22Rv1 (cell line): Measurements from ENCODE around the gene REXO1.

Source experiments
- ZFX ChIP-seq: fragments of 450-650 bp; IDR thresholded peaks from 2 replicates; pipeline ENCODE4 v1.6.1; 2017; ENCODE audit warnings: antibody characterized with exemption, borderline replicate concordance
- TF ChIP-seq, protein P1 (sequence below): fragments of 450-650 bp; IDR thresholded peaks from 2 replicates; pipeline ENCODE4 v1.5.1; 2017; ENCODE audit warnings: mild to moderate bottlenecking

DNA sequence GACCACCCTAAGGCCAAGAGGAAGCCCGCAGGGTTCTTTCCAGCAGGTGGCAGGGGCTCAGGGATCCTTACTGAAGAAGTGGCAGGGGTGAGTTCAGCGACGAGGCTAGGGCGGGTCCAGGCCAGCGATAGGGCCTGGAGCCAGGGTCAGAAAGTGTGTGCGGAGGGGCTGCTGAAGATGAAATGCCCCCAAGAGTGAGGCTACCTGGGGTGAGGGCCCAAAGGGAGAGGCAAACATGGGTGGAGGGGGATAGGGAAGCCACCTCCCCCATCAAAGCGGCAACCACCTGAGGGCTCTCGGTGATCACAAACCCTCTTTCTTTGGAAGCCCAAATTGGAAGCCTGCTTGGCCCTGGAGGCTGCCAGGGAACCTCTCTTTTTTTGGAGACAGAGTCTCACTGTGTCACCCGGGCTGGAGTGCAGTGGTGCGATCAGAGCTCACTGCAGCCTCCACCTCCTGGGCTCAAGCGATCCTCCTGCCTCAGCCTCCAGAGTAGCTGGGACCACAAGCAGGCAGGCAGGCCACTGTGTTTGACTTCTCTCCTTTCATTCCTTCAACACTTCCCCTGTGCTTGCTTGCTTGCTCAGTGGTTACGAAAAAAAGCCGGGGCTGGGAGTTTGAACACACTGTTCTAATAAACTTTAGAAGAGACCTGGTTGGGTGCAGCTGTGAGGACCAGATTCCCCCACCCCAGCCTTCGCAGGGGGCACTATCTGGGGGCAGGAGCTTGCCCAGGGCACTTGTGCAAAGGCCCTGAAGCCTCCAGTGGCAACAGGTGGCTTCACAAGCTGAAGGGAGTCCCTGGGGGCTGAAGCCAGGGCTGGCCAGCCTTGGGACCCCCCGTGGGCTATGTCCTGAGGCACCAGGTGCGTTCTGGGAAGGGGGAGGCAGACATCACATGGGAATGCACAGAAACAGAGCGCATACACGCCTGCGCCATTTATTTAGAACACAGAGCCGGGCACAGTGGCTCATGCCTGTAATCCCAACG is 34.8 kb downstream of the REXO1 start:
- TF ChIP-seq, protein P1, sequence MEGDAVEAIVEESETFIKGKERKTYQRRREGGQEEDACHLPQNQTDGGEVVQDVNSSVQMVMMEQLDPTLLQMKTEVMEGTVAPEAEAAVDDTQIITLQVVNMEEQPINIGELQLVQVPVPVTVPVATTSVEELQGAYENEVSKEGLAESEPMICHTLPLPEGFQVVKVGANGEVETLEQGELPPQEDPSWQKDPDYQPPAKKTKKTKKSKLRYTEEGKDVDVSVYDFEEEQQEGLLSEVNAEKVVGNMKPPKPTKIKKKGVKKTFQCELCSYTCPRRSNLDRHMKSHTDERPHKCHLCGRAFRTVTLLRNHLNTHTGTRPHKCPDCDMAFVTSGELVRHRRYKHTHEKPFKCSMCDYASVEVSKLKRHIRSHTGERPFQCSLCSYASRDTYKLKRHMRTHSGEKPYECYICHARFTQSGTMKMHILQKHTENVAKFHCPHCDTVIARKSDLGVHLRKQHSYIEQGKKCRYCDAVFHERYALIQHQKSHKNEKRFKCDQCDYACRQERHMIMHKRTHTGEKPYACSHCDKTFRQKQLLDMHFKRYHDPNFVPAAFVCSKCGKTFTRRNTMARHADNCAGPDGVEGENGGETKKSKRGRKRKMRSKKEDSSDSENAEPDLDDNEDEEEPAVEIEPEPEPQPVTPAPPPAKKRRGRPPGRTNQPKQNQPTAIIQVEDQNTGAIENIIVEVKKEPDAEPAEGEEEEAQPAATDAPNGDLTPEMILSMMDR, result peak; percentile 56
- TF ChIP-seq ZFX, result no peak
